HepG2 (cell line): ENCODE measurements around the gene NACC2. TPM values are rescaled to one million over a fixed set of nuclear protein-coding genes. Genes with fewer than 3 reads are reported as not detected.

Experiments
- AKNA ChIP-seq: sonication (generic); formaldehyde crosslinking; IDR thresholded peaks from 2 replicates; pipeline ENCODE4 v1.4.0; 2020; ENCODE audit warnings: missing genetic modification reagents, borderline replicate concordance
- CBX1 ChIP-seq: IDR thresholded peaks from one replicate; pipeline ENCODE4 v1.6.1; 2016; ENCODE audit warnings: antibody characterized with exemption, low read depth
- FOXJ3 ChIP-seq: sonication (generic); formaldehyde crosslinking; IDR thresholded peaks from 2 replicates; pipeline ENCODE4 v1.4.0; 2020; ENCODE audit warnings: missing genetic modification reagents, mild to moderate bottlenecking, borderline replicate concordance
- FOXM1 ChIP-seq: sonication (generic); formaldehyde crosslinking; IDR thresholded peaks from 2 replicates; pipeline ENCODE4 v1.5.0; 2020; ENCODE audit warnings: missing genetic modification reagents
- MLLT10 ChIP-seq: sonication (generic); formaldehyde crosslinking; IDR thresholded peaks from 2 replicates; pipeline ENCODE4 v1.4.0; 2020; ENCODE audit warnings: missing genetic modification reagents
- NFE2 ChIP-seq: sonication (generic); formaldehyde crosslinking; IDR thresholded peaks from 2 replicates; pipeline ENCODE4 v1.4.0; 2020; ENCODE audit warnings: missing genetic modification reagents
- PHF5A ChIP-seq: IDR thresholded peaks from one replicate; pipeline ENCODE4 v1.6.1; 2018; ENCODE audit warnings: low read depth, missing genetic modification reagents; ENCODE audit not compliant: unreplicated experiment
- POGZ ChIP-seq: sonication (generic); formaldehyde crosslinking; IDR thresholded peaks from 2 replicates; pipeline ENCODE4 v1.4.0; 2020; ENCODE audit warnings: mild to moderate bottlenecking, missing genetic modification reagents
- RFX3 ChIP-seq: IDR thresholded peaks from 2 replicates; pipeline ENCODE4 v1.6.1; 2016; ENCODE audit warnings: missing biosample characterization, missing genetic modification reagents
- SALL1 ChIP-seq: sonication (generic); formaldehyde crosslinking; IDR thresholded peaks from 2 replicates; pipeline ENCODE4 v1.8.0; 2022; ENCODE audit warnings: mild to moderate bottlenecking, missing genetic modification reagents
- SKIL ChIP-seq: sonication (generic); formaldehyde crosslinking; IDR thresholded peaks from 2 replicates; pipeline ENCODE4 v1.8.0; 2022; ENCODE audit warnings: missing genetic modification reagents, mild to moderate bottlenecking, moderate library complexity, borderline replicate concordance
- SP5 ChIP-seq: IDR thresholded peaks from 2 replicates; pipeline ENCODE4 v1.6.1; 2016; ENCODE audit warnings: low read depth, borderline replicate concordance
- YEATS2 ChIP-seq: sonication (generic); formaldehyde crosslinking; IDR thresholded peaks from 2 replicates; pipeline ENCODE4 v1.4.0; 2020; ENCODE audit warnings: missing genetic modification reagents, borderline replicate concordance
- ZNF280B ChIP-seq: sonication (generic); formaldehyde crosslinking; IDR thresholded peaks from 2 replicates; pipeline ENCODE4 v1.5.0; 2020; ENCODE audit warnings: missing genetic modification reagents, mild to moderate bottlenecking, borderline replicate concordance
- ZNF549 ChIP-seq: sonication (generic); formaldehyde crosslinking; IDR thresholded peaks from 2 replicates; pipeline ENCODE4 v1.5.0; 2020; ENCODE audit warnings: missing genetic modification reagents
- ZNF558 ChIP-seq: sonication (generic); formaldehyde crosslinking; IDR thresholded peaks from 2 replicates; pipeline ENCODE4 v1.9.0; 2022; ENCODE audit warnings: mild to moderate bottlenecking, missing genetic modification reagents, borderline replicate concordance
- ZNF687 ChIP-seq: sonication (generic); formaldehyde crosslinking; IDR thresholded peaks from 2 replicates; pipeline ENCODE4 v1.5.1; 2020; ENCODE audit warnings: mild to moderate bottlenecking, missing genetic modification reagents, moderate library complexity
- polyA plus RNA-seq, 8 experiments: library from polyadenylated mRNA; depleted of rRNA in 3 of 8; stranded (reverse) in 7 of 8; unstranded in 1 of 8; fragments of >200 nt; fragmentation: Illumina TruSeq in 4 of 8; extraction: Trizol in 4 of 8; gene quantifications; 2 replicates each; pipeline versions ENCODE4 v1.2.1 to v1.2.3, GENCODE V29; 2011 to 2016; ENCODE audit warnings: low read depth in 4 of 8, missing spikeins in 1 of 8, mixed read lengths in 1 of 8; ENCODE audit not compliant: insufficient read depth in 1 of 8
- total RNA-seq, 5 experiments: library from RNA; depleted of rRNA; stranded (reverse); fragments of >200 nt; fragmentation: Illumina TruSeq; extraction: Trizol; gene quantifications; 2 replicates each; pipeline ENCODE4 v1.2.3, GENCODE V29; 2016; ENCODE audit warnings: low read depth in 1 of 5

The NACC2 gene
- total and polyA plus RNA-seq, 2 of the 13 experiments (the other 11 are each of a cell fraction or from before 2014, with no cell fraction given) = 5.9 to 12.3 TPM

DNA sequence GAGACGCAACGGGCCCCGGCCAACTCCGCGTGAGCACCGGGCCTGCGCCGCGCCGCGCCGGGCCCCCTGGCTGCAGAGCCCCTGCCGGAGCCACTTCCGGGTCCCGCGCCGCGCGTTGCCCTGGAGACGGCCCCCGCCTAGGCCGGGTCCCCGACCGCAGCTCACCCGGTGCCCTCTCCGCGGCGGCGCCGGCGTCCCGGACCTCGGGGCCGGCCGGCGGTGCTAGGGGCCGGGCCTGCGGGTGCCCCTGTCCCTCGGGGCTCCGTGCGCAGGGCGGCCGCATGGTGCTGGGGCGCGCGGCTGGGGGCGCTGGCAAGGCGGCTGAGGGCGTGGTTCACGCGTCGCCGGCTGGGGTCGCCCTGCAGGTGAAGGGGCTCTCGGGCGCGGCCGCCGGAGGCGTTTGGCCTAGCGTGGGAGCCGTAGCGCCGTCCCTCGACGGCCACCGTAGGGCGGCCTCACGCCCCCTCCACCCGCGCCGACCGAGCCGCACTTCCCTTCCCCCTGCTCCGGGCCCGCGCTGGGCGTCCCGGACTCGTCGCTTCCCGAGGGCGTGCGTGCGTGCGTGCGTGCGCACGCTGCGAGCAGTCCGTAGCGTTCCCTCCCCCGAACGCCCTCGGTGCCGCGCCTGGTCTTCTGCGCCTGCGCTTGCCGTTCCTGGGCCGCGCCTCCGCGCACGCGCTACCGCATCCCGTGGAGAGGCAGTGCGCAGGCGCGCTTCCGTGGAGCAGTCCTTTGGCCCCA, 23.4 kb upstream of the NACC2 start, which contains the start of gene TMEM250 (continued):
- TF ChIP-seq AKNA (CRISPR knock-in tag) (no peak), SALL1 (peak; percentile 87), SKIL (peak; percentile 14), MLLT10 (CRISPR knock-in tag) (no peak), ZNF558 (CRISPR knock-in tag) (no peak), PHF5A (no peak), CBX1 (peak; percentile 80), ZNF687 (CRISPR knock-in tag) (peak; percentile 74), SP5 (CRISPR knock-in tag) (peak; percentile 13; the same call in 1 of the 2 replicates), FOXJ3 (no peak), ZNF549 (CRISPR knock-in tag) (no peak), FOXM1 (CRISPR knock-in tag) (no peak), NFE2 (CRISPR knock-in tag) (no peak), RFX3 (CRISPR knock-in tag) (no peak), YEATS2 (peak; percentile 88), ZNF280B (CRISPR knock-in tag) (no peak; the same call in 1 of the 2 replicates), POGZ (CRISPR knock-in tag) (peak; percentile 73)
